Osteoblast (primary cell): ENCODE data around the gene CCDC175. TPM values are rescaled to one million over a fixed set of nuclear protein-coding genes. Genes with fewer than 3 reads are reported as not detected.

Experiments
- DNase-seq: peaks from one replicate; pipeline ENCODE4 v3.0.0; 2011; ENCODE audit warnings: low spot score, mixed read lengths; ENCODE audit not compliant: insufficient read length; ENCODE audit errors: missing footprints
- H2AFZ ChIP-seq: 2 replicates; pipeline ENCODE4 v1.6.0; 2011; ENCODE audit warnings: mild to moderate bottlenecking, low read length
- H3K27ac ChIP-seq: 2 replicates; pipeline ENCODE4 v1.5.1; 2011; ENCODE audit warnings: mild to moderate bottlenecking, low read depth, low read length, moderate library complexity
- H3K27me3 ChIP-seq: 2 replicates; pipeline ENCODE4 v1.6.0; 2012; ENCODE audit warnings: mild to moderate bottlenecking, control low read depth, inconsistent platforms, low read length, moderate library complexity; ENCODE audit not compliant: insufficient read depth
- H3K36me3 ChIP-seq: 2 replicates; pipeline ENCODE4 v1.5.1; 2011; ENCODE audit warnings: mild to moderate bottlenecking, low read length, control low read depth, moderate library complexity; ENCODE audit not compliant: insufficient read depth
- H3K4me1 ChIP-seq: 2 replicates; pipeline ENCODE4 v1.5.1; 2011; ENCODE audit warnings: mild to moderate bottlenecking, low read length, control low read depth, moderate library complexity; ENCODE audit not compliant: insufficient read depth
- H3K4me2 ChIP-seq: 2 replicates; pipeline ENCODE4 v1.6.0; 2011; ENCODE audit warnings: mild to moderate bottlenecking, low read length; ENCODE audit not compliant: insufficient read depth
- H3K4me3 ChIP-seq: fragments of 200-600 bp; sonication (generic); 3 replicates; pipeline ENCODE4 v1.5.1; 2012; ENCODE audit warnings: mild to moderate bottlenecking, low read length, inconsistent platforms; ENCODE audit not compliant: insufficient read depth
- H3K79me2 ChIP-seq: 2 replicates; pipeline ENCODE4 v1.6.0; 2012; ENCODE audit warnings: mild to moderate bottlenecking, low read length, control low read depth, inconsistent platforms; ENCODE audit not compliant: insufficient read depth
- H3K9me3 ChIP-seq: 2 replicates; pipeline ENCODE4 v1.5.1; 2011; ENCODE audit warnings: low read depth, low read length, control low read depth
- H4K20me1 ChIP-seq: 2 replicates; pipeline ENCODE4 v1.6.0; 2012; ENCODE audit warnings: mild to moderate bottlenecking, low read length, control low read depth; ENCODE audit not compliant: insufficient read depth
- total RNA-seq: library from RNA; depleted of rRNA; stranded (reverse); fragments of >200 nt; gene quantifications from 2 replicates; pipeline ENCODE4 v1.2.3, GENCODE V29; 2012
- TF ChIP-seq, protein P1 (sequence below): IDR thresholded peaks from 2 replicates; pipeline ENCODE4 v1.5.1; 2011; ENCODE audit warnings: mild to moderate bottlenecking, low read depth, low read length, moderate library complexity; ENCODE audit errors: extremely low read depth

CCDC175 gene
- total RNA-seq, 1 donor: not detected

DNA sequence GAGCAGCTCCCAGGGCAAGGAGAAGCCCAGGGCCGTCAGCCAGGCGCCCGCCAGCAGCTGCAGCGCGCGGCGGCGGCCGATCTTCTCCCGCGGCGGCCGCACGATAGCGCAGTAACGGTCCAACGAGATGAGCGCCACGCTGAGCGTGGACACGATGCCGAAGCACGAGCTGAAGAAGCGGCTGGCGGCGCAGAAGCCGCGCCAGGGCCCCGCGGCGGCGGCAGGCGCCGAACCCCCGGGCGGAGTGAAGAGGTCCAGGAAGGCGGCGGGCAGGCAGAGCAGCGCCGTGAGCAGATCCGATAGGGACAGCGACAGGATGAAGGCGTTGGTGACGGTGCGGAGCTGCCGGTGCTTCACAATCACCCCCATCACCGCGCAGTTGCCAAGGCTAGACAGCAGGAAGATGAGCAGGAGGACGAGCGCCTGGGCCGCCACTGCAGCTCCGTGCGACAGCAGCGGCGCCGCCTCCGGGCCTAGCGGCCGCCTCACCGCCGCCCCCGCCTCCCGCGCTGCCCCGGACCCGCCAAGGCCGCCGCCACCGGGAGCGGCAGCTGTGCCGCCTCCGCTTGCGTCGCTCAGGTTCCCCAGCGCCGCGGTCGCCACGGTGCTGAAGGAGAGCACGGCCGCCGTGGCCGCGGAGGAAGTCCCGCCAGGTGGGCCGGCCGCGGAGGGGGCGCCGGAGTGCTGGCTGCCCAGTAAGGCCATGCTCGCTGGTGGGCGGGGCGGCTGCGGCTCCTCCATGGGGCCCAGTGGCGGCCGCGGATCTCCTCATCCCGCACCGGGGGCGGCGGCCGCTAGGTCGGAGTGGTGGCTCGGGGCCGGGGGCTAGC is 111.9 kb downstream of the CCDC175 start:
- peak; percentile 96 for DNase-seq
- H3K9me3 ChIP-seq: no peaks in the 10 kb centered on the region
- peaks cover 8% of the 10 kb centered on the region for H3K4me1 ChIP-seq
- H3K36me3 ChIP-seq: peaks cover 15% of the 10 kb centered on the region
- peak overlapping the region; percentile 75 for H3K4me3 ChIP-seq
- H3K4me2 ChIP-seq: peak overlapping the region; percentile 86
- peaks cover 14% of the 10 kb centered on the region for H4K20me1 ChIP-seq
- TF ChIP-seq, protein P1, sequence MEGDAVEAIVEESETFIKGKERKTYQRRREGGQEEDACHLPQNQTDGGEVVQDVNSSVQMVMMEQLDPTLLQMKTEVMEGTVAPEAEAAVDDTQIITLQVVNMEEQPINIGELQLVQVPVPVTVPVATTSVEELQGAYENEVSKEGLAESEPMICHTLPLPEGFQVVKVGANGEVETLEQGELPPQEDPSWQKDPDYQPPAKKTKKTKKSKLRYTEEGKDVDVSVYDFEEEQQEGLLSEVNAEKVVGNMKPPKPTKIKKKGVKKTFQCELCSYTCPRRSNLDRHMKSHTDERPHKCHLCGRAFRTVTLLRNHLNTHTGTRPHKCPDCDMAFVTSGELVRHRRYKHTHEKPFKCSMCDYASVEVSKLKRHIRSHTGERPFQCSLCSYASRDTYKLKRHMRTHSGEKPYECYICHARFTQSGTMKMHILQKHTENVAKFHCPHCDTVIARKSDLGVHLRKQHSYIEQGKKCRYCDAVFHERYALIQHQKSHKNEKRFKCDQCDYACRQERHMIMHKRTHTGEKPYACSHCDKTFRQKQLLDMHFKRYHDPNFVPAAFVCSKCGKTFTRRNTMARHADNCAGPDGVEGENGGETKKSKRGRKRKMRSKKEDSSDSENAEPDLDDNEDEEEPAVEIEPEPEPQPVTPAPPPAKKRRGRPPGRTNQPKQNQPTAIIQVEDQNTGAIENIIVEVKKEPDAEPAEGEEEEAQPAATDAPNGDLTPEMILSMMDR: no peak
- H3K79me2 ChIP-seq: no peaks in the 10 kb centered on the region
- peak overlapping the region; percentile 84 for H2AFZ ChIP-seq
- no peaks in the 10 kb centered on the region for H3K27me3 ChIP-seq
- H3K27ac ChIP-seq: peak overlapping the region; percentile 43

DNA sequence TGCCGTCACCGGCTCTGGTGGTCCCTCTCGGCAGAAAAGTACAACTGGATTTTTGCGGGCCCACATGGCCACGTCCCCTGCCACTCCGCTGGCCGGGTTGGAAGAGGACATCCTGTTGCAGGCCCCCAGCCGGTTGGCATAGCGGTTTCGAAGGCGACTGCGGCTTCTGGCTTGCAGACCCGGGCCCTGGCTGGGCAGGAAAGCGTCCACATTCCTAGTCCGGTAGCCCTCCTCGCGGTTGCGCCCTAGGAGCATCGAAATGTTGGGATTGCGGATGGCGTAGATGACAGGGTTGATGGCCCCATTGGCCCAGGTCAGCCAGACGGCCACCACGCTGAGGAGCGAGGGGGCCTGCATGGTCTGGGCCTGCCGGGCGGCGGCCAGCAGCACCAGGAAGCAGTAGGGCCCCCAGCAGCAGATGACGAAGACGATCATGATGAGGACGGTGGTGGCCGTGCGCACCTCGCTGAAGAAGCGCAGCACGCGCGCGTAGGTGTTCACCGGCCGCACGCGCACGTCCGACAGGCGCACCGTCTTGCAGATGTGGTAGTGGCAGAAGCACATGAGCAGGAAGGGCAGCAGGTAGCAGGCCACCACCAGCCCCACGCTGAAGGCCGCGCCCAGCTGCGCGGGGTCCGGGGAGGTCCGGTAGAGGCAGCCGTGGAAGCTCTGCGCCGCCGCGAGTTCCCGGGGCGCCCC is 112.7 kb downstream of the CCDC175 start:
- peaks cover 21% of the 10 kb centered on the region for H3K36me3 ChIP-seq

DNA sequence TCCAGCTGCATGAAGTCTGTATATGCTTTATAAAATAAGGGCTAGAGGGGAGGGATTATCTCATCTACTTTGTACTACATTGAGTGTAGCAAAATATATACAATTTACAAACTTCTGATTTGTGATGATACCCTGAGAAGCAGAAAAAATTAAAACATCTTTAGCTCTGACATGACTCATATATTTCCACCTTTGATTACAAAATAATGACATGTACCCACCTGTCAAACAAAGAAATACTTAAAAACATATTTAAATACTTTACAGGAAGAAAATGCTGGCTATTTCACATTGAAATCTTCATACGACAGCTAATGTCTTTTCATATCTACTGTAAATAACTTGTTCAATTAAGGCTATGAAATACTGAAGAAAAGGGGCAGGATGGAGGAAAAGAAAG is 114.7 kb downstream of the CCDC175 start:
- Histone ChIP-seq H3K9me3 (no peaks in the 10 kb centered on the region), H3K27ac (no peak overlapping the region), H3K27me3 (no peaks in the 10 kb centered on the region), H3K4me3 (no peak overlapping the region), H3K79me2 (no peaks in the 10 kb centered on the region), H4K20me1 (peaks cover 14% of the 10 kb centered on the region), H2AFZ (no peak overlapping the region), H3K4me1 (peaks cover 8% of the 10 kb centered on the region), H3K36me3 (peaks cover 37% of the 10 kb centered on the region), H3K4me2 (no peak overlapping the region)
- TF ChIP-seq, protein P1: no peak
- DNase-seq: no peak

More for the DNA sequence above, 112.7 kb downstream of the CCDC175 start:
- Histone ChIP-seq H4K20me1 (peaks cover 14% of the 10 kb centered on the region), H2AFZ (peak overlapping the region; percentile 40), H3K27ac (peak overlapping the region; percentile 38), H3K79me2 (no peaks in the 10 kb centered on the region), H3K4me2 (peak overlapping the region; percentile 86), H3K4me1 (peaks cover 8% of the 10 kb centered on the region), H3K9me3 (no peaks in the 10 kb centered on the region), H3K4me3 (peak overlapping the region; percentile 75), H3K27me3 (no peaks in the 10 kb centered on the region)
- DNase-seq: no peak
- TF ChIP-seq, protein P1: no peak

DNA sequence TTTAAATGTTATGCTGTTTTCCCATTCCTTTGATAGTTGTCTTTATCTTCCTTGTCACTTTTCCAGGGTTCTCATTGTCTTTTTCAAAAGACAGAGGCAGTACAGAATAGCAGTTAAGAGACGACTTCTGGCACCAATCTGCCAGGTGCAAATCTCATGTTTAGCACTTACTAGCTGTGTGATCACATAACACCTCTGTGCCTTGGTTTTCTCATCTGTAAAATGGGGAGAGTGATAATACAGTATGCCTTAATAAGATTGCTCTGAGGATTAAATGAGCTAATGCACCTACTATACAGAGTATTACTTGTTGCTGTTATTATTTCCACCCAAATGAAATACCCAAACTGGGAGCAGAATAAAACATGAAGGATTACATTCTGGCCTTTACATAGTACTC is 116.2 kb downstream of the CCDC175 start:
- Histone ChIP-seq H3K79me2 (no peaks in the 10 kb centered on the region), H3K4me2 (no peak overlapping the region), H3K9me3 (no peaks in the 10 kb centered on the region), H3K27ac (no peak overlapping the region), H2AFZ (no peak overlapping the region), H3K4me3 (no peak overlapping the region), H4K20me1 (peaks cover 7% of the 10 kb centered on the region), H3K4me1 (peaks cover 9% of the 10 kb centered on the region), H3K27me3 (no peaks in the 10 kb centered on the region), H3K36me3 (peaks cover 47% of the 10 kb centered on the region)
- DNase-seq: no peak
- TF ChIP-seq, protein P1: no peak
